Right ventricle myocardium inferior (tissue), 1 donor: Measurements from ENCODE around the gene RBM44. TPM values are rescaled to one million over a fixed set of nuclear protein-coding genes. Genes with fewer than 3 reads are reported as not detected.
"Not testable (repeated sequence)": the region's sequence is repeated elsewhere in the genome, so short reads cannot be mapped to it uniquely, and the experiment has no call there.

Source experiments
- ATAC-seq: fragments of 200-7000 bp; cut with Tn5 transposase; one replicate; pipeline ENCODE4 v1.9.1; 2020; ENCODE audit warnings: mild to moderate bottlenecking, moderate library complexity
- DNase-seq: peaks from one replicate; pipeline ENCODE4 v3.0.0; 2021; ENCODE audit errors: missing footprints
- intact Hi-C: fragments of 100-400 bp; cut with DNase I; formaldehyde crosslinking; loops from one replicate; pipeline ENCODE4 v1.11.0; 2022
- total RNA-seq: library from RNA; stranded (reverse); fragmentation: NEBNext Ultra II Directional; extraction: Animal tissue kit (Norgen Biotek cat#: 25700); gene quantifications from one replicate; pipeline ENCODE4 v1.2.1, GENCODE V29; 2021
- donor health status: DM: no; HTN: yes; CAD: no; lungs with severe emphysema.

Gene RBM44
- total RNA-seq, 1 donor from 2014 or later: 0.30 TPM

GRCh38 chr2:237772513-237772912 is 26.1 kb upstream of the RBM44 start:
- intact Hi-C loops: no loop called here
- ATAC-seq: no peak
- no peak for DNase-seq

- peak; percentile 26 for ATAC-seq
- intact Hi-C loops: no loop called here
- DNase-seq: no peak
These were observed 24.8 kb upstream of the RBM44 start for GRCh38 chr2:237773826-237774225.

GRCh38 chr2:237774811-237775553 is 23.6 kb upstream of the RBM44 start:
- intact Hi-C loops: no loop called here
- DNase-seq (no peak), ATAC-seq (peak; percentile 70)

GRCh38 chr2:237779521-237779920 is 19.1 kb upstream of the RBM44 start:
- ATAC-seq (no peak), DNase-seq (no peak)
- intact Hi-C loops: no loop called here

- ATAC-seq (no peak), DNase-seq (no peak)
- intact Hi-C loops: no loop called here
These were observed 16.4 kb upstream of the RBM44 start for GRCh38 chr2:237782181-237782580.

- ATAC-seq, intact Hi-C loops, DNase-seq: not testable (repeated sequence)
These were observed 14.9 kb upstream of the RBM44 start for GRCh38 chr2:237783678-237784077.

- ATAC-seq (no peak), DNase-seq (no peak)
- intact Hi-C loops: no loop called here
These were observed 11.6 kb upstream of the RBM44 start for GRCh38 chr2:237786936-237787335.

- intact Hi-C loops: no loop called here
- ATAC-seq (no peak), DNase-seq (no peak)
These were observed 8.2 kb upstream of the RBM44 start for GRCh38 chr2:237790353-237790752.

GRCh38 chr2:237791977-237792727 is 6.4 kb upstream of the RBM44 start:
- ATAC-seq: no peak
- intact Hi-C loops: no loop called here
- no peak for DNase-seq

GRCh38 chr2:237797253-237797652 is 1.3 kb upstream of the RBM44 start:
- intact Hi-C loops: no loop called here
- no peak for ATAC-seq
- no peak for DNase-seq

- ATAC-seq (no peak), DNase-seq (no peak)
- intact Hi-C loops: no loop called here
These were observed 465 bp downstream of the RBM44 start for GRCh38 chr2:237799060-237799428.

GRCh38 chr2:237801466-237801865 is 2.9 kb downstream of the RBM44 start:
- intact Hi-C loops: no loop called here

GRCh38 chr2:237806334-237806733 is 7.8 kb downstream of the RBM44 start:
- ATAC-seq (no peak), DNase-seq (no peak)
- intact Hi-C loops: no loop called here

More at GRCh38 chr2:237801466-237801865, 2.9 kb downstream of the RBM44 start:
- no peak for ATAC-seq
- DNase-seq: no peak

GRCh38 chr2:237815637-237816036 is 17.1 kb downstream of the RBM44 start:
- intact Hi-C loops: no loop called here
- DNase-seq (no peak), ATAC-seq (no peak)

- intact Hi-C loops: no loop called here
- ATAC-seq: no peak
- DNase-seq: no peak
These were observed 18.0 kb downstream of the RBM44 start for GRCh38 chr2:237816531-237816930.

- ATAC-seq (no peak), DNase-seq (no peak)
- intact Hi-C loops: no loop called here
These were observed 19.5 kb downstream of the RBM44 start for GRCh38 chr2:237818066-237818473.

GRCh38 chr2:237819231-237819630 is 20.7 kb downstream of the RBM44 start:
- intact Hi-C loops: no loop called here
- DNase-seq: no peak
- ATAC-seq: no peak

GRCh38 chr2:237820421-237820820 is 21.8 kb downstream of the RBM44 start:
- ATAC-seq: no peak
- DNase-seq: no peak
- intact Hi-C loops: no loop called here

- intact Hi-C loops: no loop called here
- ATAC-seq (no peak), DNase-seq (no peak)
These were observed 25.0 kb downstream of the RBM44 start for GRCh38 chr2:237823544-237823943.

- DNase-seq (no peak), ATAC-seq (no peak)
- intact Hi-C loops: no loop called here
These were observed 25.5 kb downstream of the RBM44 start for GRCh38 chr2:237824085-237824484.
